SU-DHL-6 (cell line): ENCODE measurements around the gene TBX18.

Source experiments
- CTCF ChIP-seq: fragments of 200-600 bp; sonication (generic); IDR thresholded peaks from one replicate; pipeline ENCODE4 v1.5.1; 2017; ENCODE audit warnings: antibody characterized with exemption, mild to moderate bottlenecking, low read length, moderate library complexity; ENCODE audit not compliant: insufficient read depth, poor library complexity, severe bottlenecking
- EZH2phosphoT487 ChIP-seq: fragments of 200-600 bp; sonication (generic), shearing (Covaris generic); conservative IDR thresholded peaks from 2 replicates; pipeline ENCODE4 v1.6.1; 2018; ENCODE audit warnings: mild to moderate bottlenecking, antibody characterized with exemption, low read length, moderate library complexity, mixed read lengths

GRCh38 chr6:84779917-84780316 lies 15.5 kb upstream of the TBX18 start:
- TF ChIP-seq CTCF (no peak), EZH2phosphoT487 (no peak)
